ENCODE data around the gene IER5L.
"Not testable (repeated sequence)": the region's sequence is repeated elsewhere in the genome, so short reads cannot be mapped to it uniquely, and the experiment has no call there.

Gene IER5L

GRCh38 chr9:129138144-129138462, 40.0 kb downstream of the IER5L start:
- no peak for DNase-seq

- DNase-seq, result no peak
Measured at GRCh38 chr9:129137292-129138143, 40.5 kb downstream of the IER5L start.

GRCh38 chr9:129136446-129137035, 41.5 kb downstream of the IER5L start:
- DNase-seq, result no peak

GRCh38 chr9:129135476-129135875, 42.6 kb downstream of the IER5L start:
- no peak for DNase-seq

GRCh38 chr9:129133082-129133481, 45.0 kb downstream of the IER5L start:
- no peak for DNase-seq

- DNase-seq, result peak; percentile 90
Measured at GRCh38 chr9:129131300-129132145, 46.5 kb downstream of the IER5L start.

GRCh38 chr9:129130791-129131190, 47.3 kb downstream of the IER5L start:
- DNase-seq, result no peak

GRCh38 chr9:129130271-129130670, 47.8 kb downstream of the IER5L start:
- DNase-seq, result not testable (repeated sequence)

GRCh38 chr9:129128689-129129088, 49.4 kb downstream of the IER5L start:
- no peak for DNase-seq

- DNase-seq, result no peak
Measured at GRCh38 chr9:129126749-129127618, 51.1 kb downstream of the IER5L start.
